Left ventricle myocardium superior (tissue), 1 donor: ENCODE measurements around the gene PLIN4. TPM values are rescaled to one million over a fixed set of nuclear protein-coding genes. Genes with fewer than 3 reads are reported as not detected.
A peak's percentile ranks its signal among the peaks of the same experiment; 100 is the strongest.

Experiments
- ATAC-seq: fragments of 200-7000 bp; cut with Tn5 transposase; one replicate; pipeline ENCODE4 v1.9.1; 2020; ENCODE audit warnings: mild to moderate bottlenecking, moderate library complexity
- DNase-seq: peaks from one replicate; pipeline ENCODE4 v3.0.0-alpha.2; 2020
- intact Hi-C: fragments of 100-400 bp; cut with micrococcal nuclease; formaldehyde crosslinking; loops from one replicate; pipeline ENCODE4 v1.11.0; 2022
- total RNA-seq: library from RNA; stranded (reverse); fragmentation: NEBNext Ultra II Directional; extraction: Animal tissue kit (Norgen Biotek cat#: 25700); gene quantifications from one replicate; pipeline ENCODE4 v1.2.1, GENCODE V29; 2021
- donor health status: DM: no; HTN: yes; CAD: no; lungs with severe emphysema.

PLIN4 gene
- total RNA-seq, 1 donor from 2014 or later = 235 TPM

DNA sequence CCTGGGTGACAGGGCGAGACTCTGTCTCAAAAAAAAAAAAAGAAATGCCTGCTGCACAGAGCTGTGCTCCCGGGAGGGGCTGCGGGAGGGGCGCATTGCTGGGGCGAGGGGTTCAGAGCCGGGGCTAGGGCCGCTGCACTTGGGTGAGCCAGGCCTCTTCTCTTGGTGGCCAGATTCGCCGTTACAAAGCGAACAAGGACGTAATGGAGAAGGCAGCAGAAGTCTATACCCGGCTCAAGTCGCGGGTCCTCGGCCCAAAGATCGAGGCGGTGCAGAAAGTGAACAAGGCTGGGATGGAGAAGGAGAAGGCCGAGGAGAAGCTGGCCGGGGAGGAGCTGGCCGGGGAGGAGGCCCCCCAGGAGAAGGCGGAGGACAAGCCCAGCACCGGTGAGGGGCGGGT, 19.0 kb downstream of the PLIN4 start:
- intact Hi-C loops = no loop called here

DNA sequence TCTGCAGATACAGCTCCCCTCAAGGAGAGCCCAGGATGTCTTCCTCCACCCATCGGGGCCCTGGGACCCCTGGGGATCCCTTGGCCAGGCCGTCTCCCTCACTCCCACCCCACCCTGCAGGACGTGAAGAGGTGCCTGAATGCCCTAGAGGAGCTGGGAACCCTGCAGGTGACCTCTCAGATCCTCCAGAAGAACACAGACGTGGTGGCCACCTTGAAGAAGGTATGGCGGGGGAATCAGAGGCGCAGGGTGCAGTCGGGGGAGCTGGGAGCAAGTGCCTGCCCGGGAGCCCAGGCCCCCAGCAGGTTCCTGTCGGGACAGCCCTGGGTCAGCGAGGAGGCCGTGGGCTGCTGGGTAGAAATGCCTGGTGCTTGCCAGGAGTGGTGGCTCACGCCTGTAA, 19.6 kb downstream of the PLIN4 start:
- intact Hi-C loops = no loop called here
- ATAC-seq (no peak), DNase-seq (no peak)

More for the DNA sequence above, 19.0 kb downstream of the PLIN4 start:
- ATAC-seq (no peak), DNase-seq (no peak)

DNA sequence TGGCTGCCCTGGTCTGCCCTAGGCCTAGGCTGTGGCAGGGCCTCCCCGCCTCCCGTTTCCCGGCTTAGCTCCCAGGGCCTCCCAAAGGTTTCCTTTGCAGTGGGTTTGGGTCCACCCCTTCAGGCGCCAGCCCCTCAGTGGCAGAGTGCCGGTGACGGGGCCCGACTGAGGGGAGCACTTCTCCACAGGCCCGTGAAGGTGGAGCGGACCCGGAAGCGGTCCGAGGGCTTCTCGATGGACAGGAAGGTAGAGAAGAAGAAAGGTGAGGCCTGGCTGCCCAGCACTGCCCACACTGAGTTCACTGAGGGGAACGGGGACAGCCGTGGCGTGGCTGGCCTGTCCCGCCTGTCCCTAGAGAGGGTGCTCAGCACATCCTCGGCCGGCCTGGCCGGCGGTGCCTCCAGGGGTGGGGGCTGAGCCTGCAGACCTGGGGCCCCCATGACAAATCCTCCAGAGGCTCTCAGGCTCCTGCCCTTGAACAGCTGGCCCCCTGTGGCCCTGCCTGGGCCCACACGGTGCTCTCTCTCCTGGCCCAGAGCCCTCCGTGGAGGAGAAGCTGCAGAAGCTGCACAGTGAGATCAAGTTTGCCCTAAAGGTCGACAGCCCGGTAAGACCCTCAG, 20.4 kb downstream of the PLIN4 start:
- DNase-seq = no peak
- intact Hi-C loops = no loop called here
- ATAC-seq = no peak

DNA sequence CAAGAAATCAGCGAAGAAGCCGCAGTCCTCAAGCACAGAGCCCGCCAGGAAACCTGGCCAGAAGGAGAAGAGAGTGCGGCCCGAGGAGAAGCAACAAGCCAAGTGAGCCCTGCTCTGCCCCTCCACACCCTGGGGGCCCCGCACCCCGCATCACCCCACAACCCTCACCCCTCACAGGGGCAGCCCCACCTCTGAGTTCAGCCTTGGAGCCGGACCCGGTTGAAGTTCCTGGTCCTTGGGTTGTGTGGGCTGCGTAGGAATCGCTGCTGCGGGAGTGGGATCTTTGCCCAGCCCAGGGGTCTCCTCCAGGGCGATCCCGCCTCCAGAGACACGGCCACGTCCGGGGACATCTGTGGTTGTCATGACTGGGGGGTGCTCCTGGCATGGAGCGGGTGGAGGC, 22.0 kb downstream of the PLIN4 start:
- ATAC-seq (no peak), DNase-seq (no peak)
- intact Hi-C loops = no loop called here

DNA sequence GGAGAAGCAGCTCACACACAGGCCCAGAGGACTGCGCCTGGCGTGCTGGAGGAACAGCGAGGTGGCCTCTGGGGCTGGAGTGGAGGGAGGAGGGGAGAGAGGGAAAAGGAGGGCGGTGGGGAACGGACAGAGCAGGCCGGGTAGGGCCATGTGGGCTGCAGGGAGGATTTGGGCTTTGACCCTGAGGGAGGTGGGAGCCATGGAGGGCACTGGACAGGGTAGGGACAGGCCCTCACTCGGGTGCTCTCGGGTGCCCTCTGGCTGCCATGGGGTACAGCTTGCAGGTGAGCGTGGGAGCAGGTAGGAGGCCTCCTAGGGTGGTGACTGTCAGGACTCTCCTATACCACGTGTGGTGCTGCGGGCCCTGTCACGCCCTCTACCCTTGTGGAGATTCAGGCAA, 22.8 kb downstream of the PLIN4 start:
- no peak for DNase-seq
- no peak for ATAC-seq
- intact Hi-C loops = no loop called here

DNA sequence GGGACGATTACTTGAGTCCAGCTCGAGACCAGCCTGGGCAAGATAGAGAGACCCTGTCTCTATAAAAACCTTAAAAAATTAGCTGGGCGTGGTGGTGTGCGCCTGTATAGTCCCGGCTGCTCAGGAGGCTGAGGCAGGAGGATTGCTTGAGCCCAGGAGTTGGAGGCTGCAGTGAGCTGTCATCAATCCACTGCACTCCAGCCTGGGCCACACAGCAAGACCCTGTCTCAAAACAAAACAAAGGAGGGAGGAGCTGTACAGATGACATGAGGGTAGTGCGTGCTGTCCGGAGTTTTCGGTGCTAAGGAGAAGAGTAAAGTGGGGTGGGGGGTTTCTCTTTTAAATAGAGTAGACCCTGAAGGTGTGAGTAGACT, 23.6 kb downstream of the PLIN4 start:
- ATAC-seq = no peak
- no peak for DNase-seq
- intact Hi-C loops = no loop called here

DNA sequence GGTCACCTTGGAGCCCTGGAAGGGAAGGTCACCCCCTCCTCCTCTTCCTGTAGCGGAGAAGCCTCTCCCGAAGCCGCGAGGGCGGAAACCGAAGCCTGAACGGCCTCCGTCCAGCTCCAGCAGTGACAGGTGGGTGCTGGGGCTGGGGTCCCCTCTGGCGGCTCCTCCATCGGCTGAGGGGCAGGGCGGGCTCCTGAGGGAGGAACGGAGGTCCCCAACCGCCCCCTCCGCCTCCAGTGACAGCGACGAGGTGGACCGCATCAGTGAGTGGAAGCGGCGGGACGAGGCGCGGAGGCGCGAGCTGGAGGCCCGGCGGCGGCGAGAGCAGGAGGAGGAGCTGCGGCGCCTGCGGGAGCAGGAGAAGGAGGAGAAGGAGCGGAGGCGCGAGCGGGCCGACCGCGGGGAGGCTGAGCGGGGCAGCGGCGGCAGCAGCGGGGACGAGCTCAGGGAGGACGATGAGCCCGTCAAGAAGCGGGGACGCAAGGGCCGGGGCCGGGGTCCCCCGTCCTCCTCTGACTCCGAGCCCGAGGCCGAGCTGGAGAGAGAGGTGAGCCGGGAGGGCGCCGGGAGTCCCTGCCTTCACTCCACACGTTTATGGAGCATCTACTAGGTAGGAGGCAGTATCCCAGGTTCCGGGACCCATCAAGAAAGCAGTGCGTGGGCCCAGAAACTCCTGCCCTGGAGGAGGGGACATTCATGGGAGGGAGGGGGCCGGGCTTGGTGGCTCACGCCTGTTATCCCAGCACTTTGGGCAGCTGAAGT, 24.2 kb downstream of the PLIN4 start:
- ATAC-seq = no peak
- DNase-seq = no peak
- intact Hi-C loops = no loop called here

DNA sequence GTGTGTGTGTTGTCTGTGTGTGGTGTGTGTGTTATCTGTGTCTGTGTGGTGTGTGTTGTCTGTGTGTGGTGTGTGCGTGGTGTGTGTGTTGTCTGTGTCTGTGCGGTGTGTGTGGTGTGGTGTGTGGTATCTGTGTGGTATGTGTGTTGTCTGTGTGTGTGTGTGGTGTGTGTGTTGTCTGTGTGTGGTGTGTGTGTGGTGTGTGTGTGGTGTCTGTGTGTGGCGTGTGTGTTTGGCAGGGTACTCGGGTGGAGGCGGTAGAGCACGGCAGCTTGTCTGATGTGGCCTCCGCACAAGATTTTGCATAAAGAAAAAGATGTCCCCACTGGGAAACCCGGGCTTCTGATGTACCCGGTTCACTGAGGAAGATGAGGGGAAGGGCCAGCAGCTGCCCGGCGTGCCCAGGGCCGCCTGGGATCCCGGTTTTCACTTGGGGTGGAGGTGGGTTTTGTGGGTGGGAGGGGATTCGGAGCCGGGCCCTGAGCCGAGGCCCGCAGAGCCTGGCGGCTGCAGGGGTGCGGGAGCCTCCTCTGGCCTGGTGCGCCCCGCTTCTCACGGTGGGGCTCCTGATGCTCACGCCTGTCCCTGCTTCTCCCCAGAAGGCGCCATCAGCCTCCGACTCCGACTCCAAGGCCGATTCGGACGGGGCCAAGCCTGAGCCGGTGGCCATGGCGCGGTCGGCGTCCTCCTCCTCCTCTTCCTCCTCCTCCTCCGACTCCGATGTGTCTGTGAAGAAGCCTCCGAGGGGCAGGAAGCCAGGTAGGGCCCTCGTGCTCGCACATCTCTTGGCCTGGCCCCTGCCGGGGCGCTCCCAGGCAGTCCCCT, 25.0 kb downstream of the PLIN4 start:
- intact Hi-C loops = no loop called here
- no peak for DNase-seq
- no peak for ATAC-seq

DNA sequence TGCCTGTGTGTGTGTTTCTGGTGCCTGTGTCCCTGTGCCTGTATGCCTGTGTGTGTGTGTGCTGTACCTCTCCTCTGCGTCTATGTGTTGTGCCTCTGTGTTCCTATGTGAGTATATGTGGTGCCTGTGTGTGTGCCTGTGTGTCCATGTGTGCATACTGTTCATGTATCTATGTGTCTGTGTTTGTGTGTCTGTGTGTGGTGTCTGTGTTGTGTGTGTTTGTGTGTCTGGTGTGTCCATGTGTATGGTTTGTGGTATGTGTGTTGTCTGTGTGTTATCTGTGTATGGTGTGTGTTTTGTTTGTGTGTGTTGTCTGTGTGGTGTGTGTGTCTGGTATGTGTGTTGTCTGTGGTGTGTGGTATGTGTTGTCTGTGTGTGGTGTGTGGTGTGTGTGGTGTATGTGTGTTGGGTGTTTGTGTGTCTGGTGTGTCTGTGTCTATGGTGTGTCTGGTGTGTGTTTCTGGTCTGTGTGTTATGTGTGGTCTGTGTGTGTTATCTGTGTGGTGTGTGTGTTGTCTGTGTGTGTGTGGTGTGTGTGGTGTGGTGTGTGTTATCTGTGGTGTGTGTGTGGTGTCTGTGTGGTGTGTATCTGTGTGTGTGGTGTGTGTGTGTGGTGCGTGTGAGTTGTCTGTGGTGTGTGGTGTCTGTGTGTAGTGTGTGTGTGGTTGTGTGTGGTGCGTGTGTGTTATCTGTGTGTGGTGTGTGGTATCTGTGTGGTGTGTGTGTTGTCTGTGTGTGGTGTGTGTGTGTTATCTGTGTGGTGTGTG, 25.8 kb downstream of the PLIN4 start:
- ATAC-seq (no peak), DNase-seq (no peak)
- intact Hi-C loops = no loop called here

DNA sequence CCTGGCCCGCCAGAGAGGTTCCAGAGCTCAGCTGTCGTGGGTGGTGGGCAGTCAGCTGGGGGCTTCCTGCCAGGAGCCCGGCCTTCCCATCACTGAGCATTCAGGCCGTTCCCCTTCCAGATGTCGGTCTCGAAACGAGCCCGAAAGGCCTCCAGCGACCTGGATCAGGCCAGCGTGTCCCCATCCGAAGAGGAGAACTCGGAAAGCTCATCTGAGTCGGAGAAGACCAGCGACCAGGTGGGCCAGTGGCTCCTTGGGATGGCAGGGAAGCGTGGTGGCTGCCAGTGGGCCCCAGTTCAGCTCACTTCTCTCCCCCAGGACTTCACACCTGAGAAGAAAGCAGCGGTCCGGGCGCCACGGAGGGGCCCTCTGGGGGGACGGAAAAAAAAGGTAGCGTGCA, 26.8 kb downstream of the PLIN4 start:
- intact Hi-C loops = no loop called here
- ATAC-seq (no peak), DNase-seq (no peak)

DNA sequence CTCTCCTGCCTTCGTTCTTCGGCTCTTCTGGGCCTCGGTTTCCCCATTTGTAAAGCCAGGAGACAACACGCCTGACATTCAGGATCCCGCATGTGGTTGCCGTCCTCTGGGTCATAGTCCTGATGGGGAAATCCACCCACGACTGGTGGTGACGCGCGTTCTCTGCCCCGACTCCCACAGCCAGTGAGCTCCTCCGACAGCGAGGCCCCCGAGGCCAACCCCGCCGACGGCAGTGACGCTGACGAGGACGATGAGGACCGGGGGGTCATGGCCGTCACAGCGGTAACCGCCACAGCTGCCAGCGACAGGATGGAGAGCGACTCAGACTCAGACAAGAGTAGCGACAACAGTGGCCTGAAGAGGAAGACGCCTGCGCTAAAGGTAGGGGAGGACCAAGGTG, 29.8 kb downstream of the PLIN4 start:
- ATAC-seq (no peak), DNase-seq (no peak)

DNA sequence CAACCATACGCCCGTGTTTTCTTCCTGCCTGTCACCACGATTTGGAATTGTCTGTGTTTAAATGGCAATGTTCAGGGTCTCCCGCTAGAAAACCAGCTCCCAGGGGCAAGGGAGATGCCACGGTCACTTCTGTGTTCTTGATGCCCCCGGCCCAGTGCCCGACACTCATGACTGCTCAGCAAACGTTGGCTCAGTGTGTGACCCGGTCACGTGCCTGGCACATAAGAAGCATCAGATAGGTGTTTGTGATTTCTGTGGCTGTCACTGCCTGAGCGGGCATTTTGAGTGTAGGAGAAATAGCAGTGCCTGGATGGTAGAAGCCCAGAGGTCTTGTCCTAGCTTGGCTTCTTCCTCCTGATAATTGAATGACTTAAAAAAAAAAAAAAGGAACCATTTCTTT, 30.7 kb downstream of the PLIN4 start:
- no peak for DNase-seq
- peak; percentile 68 for ATAC-seq
- intact Hi-C loops = no loop called here

More for the DNA sequence above, 29.8 kb downstream of the PLIN4 start:
- intact Hi-C loops = no loop called here

DNA sequence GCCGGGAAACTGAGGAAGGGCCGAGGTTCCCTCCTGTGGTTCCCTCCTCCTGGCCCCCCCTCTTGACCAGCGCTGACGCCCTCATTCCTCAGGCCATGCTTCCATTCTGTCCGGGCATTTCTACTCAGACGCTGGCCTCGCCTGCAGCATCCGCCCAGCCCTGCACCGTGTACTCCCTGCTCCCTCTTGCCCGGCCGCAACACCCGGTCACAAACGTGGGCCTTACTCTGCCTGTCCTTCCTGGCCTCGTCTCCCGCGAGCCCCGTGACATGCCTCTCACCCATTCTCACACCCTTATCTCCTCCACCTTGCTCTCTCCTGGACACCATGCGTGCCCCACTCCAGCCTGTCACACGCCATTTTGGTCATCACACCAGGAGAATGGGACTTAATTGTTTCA, 34.9 kb downstream of the PLIN4 start:
- intact Hi-C loops = no loop called here
- ATAC-seq = no peak
- DNase-seq = no peak

DNA sequence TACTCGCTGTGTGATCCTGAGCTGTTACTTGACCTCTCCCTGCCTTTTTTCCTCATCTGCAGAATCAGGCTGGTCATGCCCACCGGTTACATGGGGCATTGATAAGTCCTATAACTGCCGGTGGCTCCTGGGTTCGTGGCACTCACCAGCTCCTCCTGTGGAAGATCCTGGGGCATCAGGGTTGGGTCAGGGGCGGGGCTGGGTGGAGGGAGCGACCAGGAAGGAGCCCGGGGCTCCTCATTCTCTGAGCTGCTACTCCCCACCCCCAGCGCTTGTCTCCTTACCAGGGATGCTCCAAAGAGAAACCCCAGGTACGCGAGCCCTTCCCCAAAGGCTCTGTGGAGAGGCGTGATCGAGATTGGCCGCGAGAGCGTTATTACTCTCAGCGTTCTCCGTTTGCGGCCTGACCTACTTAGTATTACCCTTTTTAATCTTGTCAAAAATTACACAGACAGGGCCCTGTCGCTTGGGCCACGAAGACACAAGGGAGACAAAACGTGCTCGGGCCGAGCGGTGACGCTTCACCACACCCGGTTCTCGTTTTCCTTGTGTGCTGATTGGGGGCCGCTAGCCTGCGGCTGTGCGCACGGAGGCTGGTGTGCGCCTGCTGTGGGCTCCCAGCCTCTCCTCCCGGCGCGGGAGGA, 35.4 kb downstream of the PLIN4 start:
- ATAC-seq (no peak), DNase-seq (no peak)
- intact Hi-C loops = no loop called here

DNA sequence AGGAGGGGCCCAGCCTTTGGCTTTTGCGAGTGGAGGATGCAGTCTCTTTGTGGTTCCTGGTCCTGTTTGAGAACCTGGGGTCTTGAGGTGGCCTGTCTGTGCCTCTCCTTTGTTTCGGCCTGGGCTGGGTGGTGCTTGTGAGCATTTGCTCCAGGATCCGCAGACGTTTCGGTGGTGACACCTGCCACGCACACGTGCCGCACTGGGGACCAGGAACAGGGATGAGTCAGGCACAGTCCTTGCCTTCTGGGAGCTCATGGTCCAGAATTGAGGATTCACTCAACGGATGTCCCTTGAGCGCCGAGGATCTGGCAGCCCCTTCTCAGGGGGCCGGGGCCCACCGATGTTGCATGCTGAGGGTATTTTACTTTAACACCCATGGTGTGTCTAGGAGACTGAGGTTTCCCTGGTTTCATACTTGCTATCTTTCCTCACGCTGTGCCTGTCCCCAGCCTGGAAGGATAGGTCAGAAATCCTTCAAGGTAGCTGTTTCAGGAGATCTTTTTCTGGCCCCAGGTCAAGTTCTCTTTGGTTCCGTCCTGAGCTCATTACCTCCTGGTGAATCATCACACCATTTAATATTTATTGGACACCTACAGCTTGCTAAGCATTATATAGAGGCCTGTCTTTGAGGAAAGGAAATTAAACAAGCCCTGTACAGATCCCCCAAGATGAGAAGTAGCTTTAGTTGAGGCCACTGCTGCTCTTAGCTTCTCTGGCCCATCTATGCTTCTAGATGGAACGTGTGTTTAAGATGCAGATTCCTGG, 41.1 kb downstream of the PLIN4 start:
- no peak for ATAC-seq
- intact Hi-C loops = no loop called here

DNA sequence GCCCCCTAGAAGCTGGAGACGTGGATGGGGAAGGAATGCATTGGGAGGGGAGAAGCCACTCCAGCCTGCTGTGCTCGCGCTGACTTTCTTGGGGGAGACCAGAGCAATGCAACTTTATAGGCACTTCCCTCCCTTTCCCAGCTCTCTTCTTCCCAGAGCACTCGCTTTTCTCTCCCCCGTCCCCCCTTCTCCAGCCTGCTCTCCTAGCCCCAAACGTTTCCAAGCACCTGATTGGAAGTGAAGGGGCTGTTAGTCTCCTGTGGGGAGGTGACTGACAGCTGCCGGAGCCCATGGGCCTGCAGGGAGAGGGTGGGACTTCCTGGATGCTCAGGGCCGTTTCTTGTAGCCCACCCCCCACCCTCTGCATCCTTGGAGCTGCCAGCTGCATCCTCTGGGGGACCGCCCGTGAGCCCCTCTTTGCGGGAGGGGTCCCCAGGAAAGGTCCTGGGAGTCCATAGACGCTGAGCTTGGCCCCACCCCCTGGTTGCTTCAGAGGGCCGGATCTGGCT, 43.7 kb downstream of the PLIN4 start:
- intact Hi-C loops = no loop called here
- ATAC-seq (no peak), DNase-seq (no peak)

More for the DNA sequence above, 41.1 kb downstream of the PLIN4 start:
- no peak for DNase-seq

DNA sequence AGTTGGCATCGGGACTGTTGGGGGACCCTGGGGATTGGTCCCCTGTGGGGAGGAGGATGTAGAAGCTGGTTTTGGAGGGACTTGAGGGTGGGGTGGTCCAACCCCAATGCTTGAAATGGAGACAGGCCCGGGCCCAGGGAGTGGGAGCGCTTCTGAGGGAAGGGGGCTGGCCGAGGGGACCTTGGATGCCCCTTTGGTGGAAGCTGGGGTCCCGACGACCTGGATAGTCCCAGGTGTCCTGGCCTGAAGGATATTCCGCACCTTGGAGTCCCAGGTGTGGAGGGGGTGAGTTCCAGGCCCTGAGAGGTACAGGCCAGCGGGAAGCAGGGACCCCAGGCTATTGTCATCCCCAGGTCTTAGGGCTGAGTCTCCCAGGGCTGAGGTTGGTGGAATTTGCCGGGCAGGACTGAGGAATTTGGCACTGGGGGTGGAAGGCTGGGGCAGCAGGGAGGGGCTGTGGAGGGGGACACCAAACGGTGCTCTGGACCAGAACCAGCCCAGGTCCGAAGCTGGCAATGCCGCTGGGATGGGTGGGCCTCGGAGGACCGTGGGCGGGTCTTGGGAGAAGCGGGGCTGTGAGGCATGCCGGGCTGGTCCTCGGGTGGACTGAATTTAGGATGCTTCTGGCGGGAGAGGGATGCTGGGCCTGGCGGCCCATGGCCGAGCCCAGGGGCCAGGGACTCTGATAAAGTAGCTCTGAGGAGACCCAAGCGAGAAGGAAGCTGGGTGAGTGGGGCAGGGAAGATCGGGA, 44.3 kb downstream of the PLIN4 start:
- intact Hi-C loops = no loop called here
- ATAC-seq (no peak), DNase-seq (no peak)
